HG02642 (cell line): Measurements from ENCODE around the gene RSPH6A.

Experiments
- ATAC-seq: cut with Tn5 transposase; IDR thresholded peaks from one replicate; pipeline ENCODE4 v1.9.1; 2021; ENCODE audit warnings: mild to moderate bottlenecking; ENCODE audit not compliant: unreplicated experiment, poor library complexity

RSPH6A gene

GRCh38 chr19:45804959-45805230 lies 10.2 kb downstream of the RSPH6A start:
- no peak for ATAC-seq

GRCh38 chr19:45804140-45804958 lies 10.8 kb downstream of the RSPH6A start:
- no peak for ATAC-seq

GRCh38 chr19:45801603-45802175 lies 13.4 kb downstream of the RSPH6A start:
- ATAC-seq = no peak

GRCh38 chr19:45800070-45800553 lies 15.0 kb downstream of the RSPH6A start:
- no peak for ATAC-seq

- peak; percentile 9 for ATAC-seq
Observed at GRCh38 chr19:45799541-45799940, 15.6 kb downstream of the RSPH6A start.

- peak; percentile 58 for ATAC-seq
Observed at GRCh38 chr19:45798995-45799517, 16.1 kb downstream of the RSPH6A start.

- ATAC-seq = no peak
Observed at GRCh38 chr19:45794627-45795026, 20.5 kb downstream of the RSPH6A start.

GRCh38 chr19:45793876-45794275 lies 21.2 kb downstream of the RSPH6A start:
- no peak for ATAC-seq

GRCh38 chr19:45793178-45793564 lies 21.9 kb downstream of the RSPH6A start:
- ATAC-seq = no peak

- peak; percentile 92 for ATAC-seq
Observed at GRCh38 chr19:45792470-45793177, 22.5 kb downstream of the RSPH6A start, which contains the start of gene DMWD. Gene DMWD, minus strand, starts transcription at chr19:45792845. Its CDS starts 89 bp downstream, at chr19:45792756.

- no peak for ATAC-seq
Observed at GRCh38 chr19:45791744-45792469, 23.2 kb downstream of the RSPH6A start.

GRCh38 chr19:45790942-45791341 lies 24.2 kb downstream of the RSPH6A start:
- ATAC-seq = no peak

- ATAC-seq = no peak
Observed at GRCh38 chr19:45789035-45789786, 25.9 kb downstream of the RSPH6A start.

- ATAC-seq = no peak
Observed at GRCh38 chr19:45786533-45786894, 28.6 kb downstream of the RSPH6A start.

- ATAC-seq = no peak
Observed at GRCh38 chr19:45785781-45786532, 29.2 kb downstream of the RSPH6A start.

- no peak for ATAC-seq
Observed at GRCh38 chr19:45785097-45785496, 30.0 kb downstream of the RSPH6A start.

- no peak for ATAC-seq
Observed at GRCh38 chr19:45784096-45784495, 31.0 kb downstream of the RSPH6A start.

- no peak for ATAC-seq
Observed at GRCh38 chr19:45782820-45783785, 32.0 kb downstream of the RSPH6A start.
